NT2/D1 (cell line): ENCODE measurements around the gene CHRNB1.

Source experiments
- DNase-seq: peaks from one replicate; pipeline ENCODE4 v3.0.0-alpha.2; 2011; ENCODE audit warnings: low read depth, low spot score
- H3K27me3 ChIP-seq: 2 replicates; pipeline ENCODE4 v1.6.0; 2011; ENCODE audit warnings: mild to moderate bottlenecking; ENCODE audit not compliant: insufficient read length, insufficient read depth
- H3K36me3 ChIP-seq: 2 replicates; pipeline ENCODE4 v1.6.1; 2011; ENCODE audit warnings: mild to moderate bottlenecking, low read length, mixed read lengths; ENCODE audit not compliant: insufficient read depth, insufficient read length
- H3K4me1 ChIP-seq: 2 replicates; pipeline ENCODE4 v1.5.1; 2011; ENCODE audit not compliant: insufficient read depth, insufficient read length
- H3K4me3 ChIP-seq: 2 replicates; pipeline ENCODE4 v1.5.1; 2011; ENCODE audit warnings: low read depth; ENCODE audit not compliant: insufficient read length
- H3K9ac ChIP-seq: 2 replicates; pipeline ENCODE4 v1.6.0; 2011; ENCODE audit warnings: low read depth; ENCODE audit not compliant: insufficient read length
- H3K9me3 ChIP-seq: 2 replicates; pipeline ENCODE4 v1.5.1; 2011; ENCODE audit warnings: mild to moderate bottlenecking, low read length; ENCODE audit not compliant: insufficient read depth
- SUZ12 ChIP-seq: IDR thresholded peaks from 2 replicates; pipeline ENCODE4 v1.6.1; 2011; ENCODE audit not compliant: insufficient read length, insufficient read depth; ENCODE audit errors: extremely low read depth
- YY1 ChIP-seq: IDR thresholded peaks from 2 replicates; pipeline ENCODE4 v1.6.1; 2011; ENCODE audit not compliant: insufficient read length, insufficient read depth
- ZNF274 ChIP-seq: IDR thresholded peaks from 2 replicates; pipeline ENCODE4 v1.6.1; 2011; ENCODE audit warnings: mild to moderate bottlenecking, low read depth, low read length

Gene CHRNB1

DNA sequence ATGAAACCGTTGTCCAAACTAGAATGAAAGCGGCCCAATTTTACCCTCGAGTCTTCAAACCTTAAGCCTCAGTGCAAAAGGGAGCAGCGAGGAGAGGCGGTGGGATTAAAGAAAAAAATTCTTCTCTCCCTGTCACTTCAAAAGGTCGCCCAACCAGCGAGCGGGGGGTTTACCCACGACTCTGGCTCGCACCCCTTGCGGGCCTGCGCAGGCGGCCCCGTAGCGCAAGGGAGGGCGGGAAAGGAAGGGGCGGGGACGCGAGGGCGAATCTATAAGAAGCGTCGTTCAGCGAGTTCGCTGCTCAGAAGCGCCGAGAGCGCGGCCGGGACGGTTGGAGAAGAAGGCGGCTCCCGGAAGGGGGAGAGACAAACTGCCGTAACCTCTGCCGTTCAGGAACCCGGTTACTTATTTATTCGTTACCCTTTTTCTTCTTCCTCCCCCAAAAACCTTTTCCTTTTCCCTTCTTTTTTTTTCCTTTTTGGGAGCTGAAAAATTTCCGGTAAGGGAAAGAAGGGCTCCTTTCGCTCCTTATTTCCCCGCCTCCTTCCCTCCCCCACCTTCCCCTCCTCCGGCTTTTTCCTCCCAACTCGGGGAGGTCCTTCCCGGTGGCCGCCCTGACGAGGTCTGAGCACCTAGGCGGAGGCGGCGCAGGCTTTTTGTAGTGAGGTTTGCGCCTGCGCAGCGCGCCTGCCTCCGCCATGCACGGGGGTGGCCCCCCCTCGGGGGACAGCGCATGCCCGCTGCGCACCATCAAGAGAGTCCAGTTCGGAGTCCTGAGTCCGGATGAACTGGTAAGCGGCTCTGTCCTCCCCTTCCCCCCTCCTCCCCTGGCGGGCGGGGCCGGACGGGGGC, 39.4 kb downstream of the CHRNB1 start, which contains the start of gene POLR2A:
Gene POLR2A (plus strand): TSS at position 300 of the 852 bp plus-strand sequence.
- peaks cover 19% of the 10 kb centered on the region for H3K36me3 ChIP-seq
- H3K4me1 ChIP-seq = peaks cover 2% of the 10 kb centered on the region
- peak within 1 kb of the TSS; percentile 73 for H3K4me3 ChIP-seq
- H3K27me3 ChIP-seq = no peaks in the 10 kb centered on the region
- TF ChIP-seq YY1 (no peak), ZNF274 (no peak), SUZ12 (no peak)
- H3K9ac ChIP-seq = peak within 1 kb of the TSS; percentile 91
- no peaks in the 10 kb centered on the region for H3K9me3 ChIP-seq
- peak; percentile 89 for DNase-seq

DNA sequence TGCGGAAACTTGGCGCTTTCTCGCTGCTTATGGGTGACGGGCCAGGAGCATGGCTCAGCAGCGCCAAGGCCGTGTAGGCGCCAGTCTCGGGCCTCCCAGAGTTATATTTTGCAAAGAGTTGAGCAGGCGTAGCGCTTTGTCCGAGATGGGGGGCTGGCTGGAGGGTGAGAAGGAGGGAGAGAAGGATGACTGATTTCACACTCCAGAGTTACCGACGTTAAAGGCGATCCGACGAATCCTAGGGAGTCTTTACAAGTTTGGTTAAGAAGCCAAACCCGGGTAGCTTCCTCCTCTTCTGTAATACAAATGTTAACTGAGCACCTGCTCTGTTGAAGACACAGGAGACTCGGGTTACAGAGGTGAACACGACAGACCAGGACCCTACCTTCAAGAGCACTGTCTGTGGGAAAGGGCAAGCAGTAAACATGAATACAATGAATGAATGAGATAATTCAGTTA, 40.1 kb downstream of the CHRNB1 start:
- no peaks in the 10 kb centered on the region for H3K27me3 ChIP-seq
- peak overlapping the region; percentile 73 for H3K4me3 ChIP-seq
- no peaks in the 10 kb centered on the region for H3K9me3 ChIP-seq
- H3K9ac ChIP-seq = peak overlapping the region; percentile 91
- no peak for TF ChIP-seq ZNF274
- no peaks in the 10 kb centered on the region for H3K4me1 ChIP-seq
- H3K36me3 ChIP-seq = peaks cover 23% of the 10 kb centered on the region
- peak; percentile 11 for DNase-seq

DNA sequence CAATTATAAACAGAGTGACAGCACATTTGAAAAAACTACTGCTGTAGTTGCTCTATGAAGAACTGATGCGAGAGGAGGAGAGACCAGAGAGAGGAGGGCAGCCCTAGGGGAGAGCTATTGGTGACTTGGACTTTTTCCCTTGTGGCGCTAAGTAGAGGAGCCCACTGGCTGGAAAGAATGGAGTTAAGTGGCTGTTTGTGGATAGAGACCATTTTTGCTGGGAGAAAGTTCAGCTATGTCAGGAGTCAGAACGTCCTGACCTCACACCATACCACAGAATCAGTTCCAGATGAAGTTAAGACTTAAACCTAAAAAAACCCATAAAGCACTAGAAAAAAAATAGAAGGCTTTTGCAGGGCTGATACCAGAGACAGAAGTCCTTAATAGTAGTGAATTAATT, 41.3 kb downstream of the CHRNB1 start:
- peak overlapping the region; percentile 24 for H3K9ac ChIP-seq
- peak overlapping the region; percentile 39 for H3K4me3 ChIP-seq
- H3K9me3 ChIP-seq = no peaks in the 10 kb centered on the region
- no peaks in the 10 kb centered on the region for H3K27me3 ChIP-seq
- TF ChIP-seq ZNF274 = no peak
- TF ChIP-seq YY1 = no peak
- H3K36me3 ChIP-seq = peaks cover 32% of the 10 kb centered on the region
- no peak for DNase-seq
- no peaks in the 10 kb centered on the region for H3K4me1 ChIP-seq

DNA sequence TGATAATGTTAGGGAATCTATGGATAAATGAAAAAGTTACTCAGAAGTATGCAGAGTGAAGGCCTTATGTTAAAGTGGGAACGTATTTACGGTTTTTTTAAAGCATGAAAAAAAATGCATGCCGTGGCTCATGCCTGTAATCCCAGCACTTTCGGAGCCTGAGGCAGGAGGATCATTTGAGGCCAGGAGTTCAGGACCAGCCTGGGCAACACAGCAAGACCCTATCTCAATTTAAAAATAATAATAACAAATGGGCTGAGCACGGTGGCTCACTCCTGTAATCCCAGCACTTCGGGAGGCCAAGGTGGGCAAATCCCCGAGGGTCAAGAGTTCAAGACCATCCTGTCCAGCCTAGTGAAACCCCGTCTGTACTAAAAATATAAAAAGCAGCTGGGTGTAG, 45.3 kb downstream of the CHRNB1 start:
- TF ChIP-seq ZNF274 (no peak), SUZ12 (no peak), YY1 (no peak)
- H3K27me3 ChIP-seq = no peaks in the 10 kb centered on the region
- H3K9me3 ChIP-seq = no peaks in the 10 kb centered on the region
- peaks cover 45% of the 10 kb centered on the region for H3K36me3 ChIP-seq
- no peak overlapping the region for H3K9ac ChIP-seq
- no peak overlapping the region for H3K4me3 ChIP-seq
- no peak for DNase-seq
- H3K4me1 ChIP-seq = no peaks in the 10 kb centered on the region

DNA sequence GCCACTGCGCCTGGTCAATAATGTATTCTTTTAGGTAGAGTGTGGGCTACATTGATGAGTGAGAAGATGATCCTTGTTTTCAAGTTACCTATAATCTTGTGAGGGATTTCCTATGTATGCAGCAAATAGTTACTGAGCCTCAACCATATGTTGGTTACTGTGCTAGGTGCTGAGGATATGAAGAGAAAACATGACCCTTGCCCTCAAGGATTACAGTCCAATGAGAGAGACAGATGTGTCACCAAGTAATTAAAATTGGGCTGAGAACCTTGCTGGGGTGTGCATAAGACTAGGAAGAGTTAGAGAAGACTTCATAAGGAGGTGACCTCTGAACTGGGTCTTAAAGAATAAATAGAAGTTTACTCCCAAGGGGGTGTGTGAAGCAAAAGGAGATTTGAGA, 46.7 kb downstream of the CHRNB1 start:
- Histone ChIP-seq H3K36me3 (peaks cover 52% of the 10 kb centered on the region), H3K27me3 (no peaks in the 10 kb centered on the region), H3K4me1 (no peaks in the 10 kb centered on the region), H3K9me3 (no peaks in the 10 kb centered on the region), H3K4me3 (no peak overlapping the region), H3K9ac (no peak overlapping the region)
- TF ChIP-seq ZNF274 = no peak
- no peak for TF ChIP-seq YY1
- no peak for TF ChIP-seq SUZ12
- no peak for DNase-seq

DNA sequence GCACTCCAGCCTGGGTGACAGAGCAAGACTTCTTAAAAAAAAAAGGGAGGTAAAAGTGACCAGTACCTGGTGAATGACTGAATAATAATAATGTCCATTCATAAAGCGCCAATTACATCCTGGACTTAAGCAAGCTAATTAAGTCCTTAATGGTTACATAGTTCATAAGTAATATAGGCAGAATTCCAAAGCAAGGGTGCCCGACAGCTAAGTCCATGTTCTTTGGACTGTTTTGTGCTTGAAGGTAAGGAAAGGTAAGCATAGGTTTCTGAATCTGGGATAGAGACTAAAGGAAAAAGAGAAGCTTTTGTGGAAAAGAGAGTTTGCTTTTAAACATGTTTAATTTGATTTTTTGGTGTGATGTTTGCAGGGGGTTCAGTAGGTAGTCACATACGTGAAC, 49.1 kb downstream of the CHRNB1 start:
- Histone ChIP-seq H3K9me3 (no peaks in the 10 kb centered on the region), H3K4me3 (no peak overlapping the region), H3K9ac (no peak overlapping the region), H3K4me1 (no peaks in the 10 kb centered on the region), H3K27me3 (no peaks in the 10 kb centered on the region), H3K36me3 (peaks cover 64% of the 10 kb centered on the region)
- DNase-seq = no peak
- no peak for TF ChIP-seq SUZ12
- TF ChIP-seq ZNF274 = no peak
- TF ChIP-seq YY1 = no peak

DNA sequence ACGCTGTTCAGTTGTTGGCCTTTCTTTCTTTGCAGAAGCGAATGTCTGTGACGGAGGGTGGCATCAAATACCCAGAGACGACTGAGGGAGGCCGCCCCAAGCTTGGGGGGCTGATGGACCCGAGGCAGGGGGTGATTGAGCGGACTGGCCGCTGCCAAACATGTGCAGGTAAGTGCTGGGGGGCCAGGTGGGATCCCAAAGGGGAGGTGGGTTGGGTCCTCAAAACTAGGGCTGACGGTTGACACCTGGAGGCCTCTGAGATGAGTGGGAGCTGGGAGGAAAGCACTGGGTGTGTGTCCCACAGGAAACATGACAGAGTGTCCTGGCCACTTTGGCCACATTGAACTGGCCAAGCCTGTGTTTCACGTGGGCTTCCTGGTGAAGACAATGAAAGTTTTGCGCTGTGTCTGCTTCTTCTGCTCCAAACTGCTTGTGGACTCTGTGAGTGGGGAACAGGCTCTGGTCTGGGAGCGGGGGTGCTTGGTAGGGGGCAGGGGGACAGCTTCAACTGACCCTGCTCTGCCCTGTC, 51.1 kb downstream of the CHRNB1 start:
- H3K4me3 ChIP-seq = no peak overlapping the region
- no peak for TF ChIP-seq SUZ12
- H3K4me1 ChIP-seq = no peaks in the 10 kb centered on the region
- H3K9ac ChIP-seq = no peak overlapping the region
- DNase-seq = no peak
- no peaks in the 10 kb centered on the region for H3K9me3 ChIP-seq
- H3K36me3 ChIP-seq = peaks cover 65% of the 10 kb centered on the region
- H3K27me3 ChIP-seq = no peaks in the 10 kb centered on the region
